NOMO-1 treated with DMSO at 0.1 percent for 48 hours (cell line): ENCODE results near the gene SMARCD3.

ENCODE experiments used
- DNase-seq: peaks from one replicate; lab custom pipeline; 2025; ENCODE audit not compliant: unreplicated experiment; lab: John Stamatoyannopoulos, UW

SMARCD3 gene

DNA sequence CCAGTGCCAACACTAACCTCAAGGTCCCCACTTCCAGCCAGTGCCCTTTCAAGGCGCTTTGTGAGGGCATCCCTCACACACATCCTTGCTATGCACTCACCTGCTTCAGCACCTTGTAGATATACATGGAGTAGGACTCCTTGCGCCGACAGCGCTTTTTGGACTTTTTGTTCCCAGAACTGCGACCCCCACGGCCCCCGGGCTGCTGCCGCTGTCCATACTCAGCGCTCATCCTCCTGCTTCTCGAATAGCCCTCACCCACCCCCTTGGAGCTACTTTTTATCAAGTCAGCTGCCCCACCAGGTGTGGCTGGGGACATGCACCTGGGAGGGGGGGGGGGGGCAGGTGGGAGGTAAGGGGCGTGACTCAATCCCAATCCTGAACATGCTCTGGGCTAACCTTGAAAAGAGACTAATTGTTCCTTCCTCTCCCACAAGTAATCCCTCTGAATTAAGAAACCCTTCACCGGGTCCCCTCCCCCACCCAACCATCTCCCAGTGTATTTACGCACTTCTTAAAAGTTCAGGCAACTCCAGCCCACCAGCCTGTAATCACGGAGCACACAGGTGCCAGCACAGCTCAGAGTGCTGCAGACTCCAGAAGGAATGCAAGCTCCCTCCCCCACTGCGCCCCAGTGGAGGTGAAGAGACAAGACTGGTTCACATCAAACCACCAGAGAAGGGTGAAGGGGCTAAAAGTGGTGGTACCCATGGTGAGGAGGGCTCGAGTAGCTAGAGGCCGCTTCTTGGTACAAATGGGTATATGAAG lies 38.2 kb downstream of the SMARCD3 start, which contains the start of gene H2BK1:
Gene H2BK1 (minus strand): TSS at position 402 of the 768 bp plus-strand sequence. CDS start 170 bp downstream, at position 232.
- DNase-seq: no peak

DNA sequence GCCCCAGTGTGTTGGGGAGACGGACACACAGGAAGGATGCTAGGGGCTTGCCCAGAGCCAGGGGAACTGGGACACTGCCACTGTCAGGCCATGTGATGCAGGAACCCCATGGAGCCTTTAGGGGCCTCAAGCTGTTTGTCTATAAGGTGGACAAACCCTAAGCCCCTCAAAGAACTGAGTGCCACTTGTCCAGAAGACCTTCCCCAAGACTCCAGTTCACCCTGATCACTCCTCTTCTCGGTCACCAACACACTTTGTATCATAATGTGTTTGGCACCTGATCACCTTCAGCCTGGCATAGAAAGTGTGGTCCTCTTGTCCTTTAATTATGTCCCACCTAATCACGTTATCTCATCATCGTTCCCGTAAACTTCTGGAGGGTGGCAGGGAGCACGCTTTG lies 38.9 kb downstream of the SMARCD3 start:
- DNase-seq: no peak

DNA sequence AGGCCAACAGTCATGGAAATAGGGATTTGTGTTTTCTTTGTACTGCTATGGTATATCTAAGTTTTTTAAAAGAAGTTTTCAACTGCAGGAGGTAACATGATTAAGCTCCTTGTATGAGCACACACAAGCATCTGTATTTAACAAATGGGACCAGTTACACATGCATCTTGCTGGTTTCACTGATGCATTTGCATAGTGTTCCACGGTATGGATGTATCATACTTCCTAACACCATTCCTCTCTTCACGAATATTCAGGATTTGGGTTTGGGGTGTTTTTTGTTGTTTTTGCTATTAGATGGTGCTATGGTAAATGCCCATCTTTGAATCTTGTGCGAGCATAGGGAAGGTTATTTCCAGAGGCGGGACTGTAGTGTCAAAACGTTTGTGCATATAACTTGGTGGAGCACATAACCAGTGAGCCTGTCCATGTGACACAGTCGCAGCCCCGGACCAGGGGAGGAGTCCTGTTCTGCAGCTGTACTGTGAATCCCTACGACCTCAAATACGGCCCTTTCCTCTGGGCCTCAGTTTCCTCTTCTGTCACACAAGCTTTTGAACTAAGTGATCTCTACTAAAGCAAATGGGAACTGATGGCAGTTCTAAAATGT lies 40.1 kb downstream of the SMARCD3 start:
- no peak for DNase-seq

DNA sequence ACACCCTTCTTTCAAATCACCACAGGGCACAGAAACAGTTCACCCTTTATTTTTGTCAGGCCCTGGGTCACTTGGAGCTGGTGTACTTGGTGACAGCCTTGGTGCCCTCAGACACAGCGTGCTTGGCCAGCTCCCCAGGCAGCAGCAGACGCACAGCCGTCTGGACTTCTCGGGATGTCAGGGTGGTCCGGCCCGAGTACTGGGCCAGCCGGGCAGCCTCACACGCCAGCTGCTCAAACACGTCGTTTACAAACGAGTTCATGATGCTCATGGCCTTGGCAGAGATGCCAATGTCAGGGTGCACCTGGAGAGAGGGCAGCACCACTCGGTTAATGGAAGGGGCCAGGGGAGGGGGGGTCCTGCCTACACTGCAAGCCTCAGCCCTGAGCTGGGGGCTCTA lies 40.7 kb downstream of the SMARCD3 start:
- DNase-seq: no peak

DNA sequence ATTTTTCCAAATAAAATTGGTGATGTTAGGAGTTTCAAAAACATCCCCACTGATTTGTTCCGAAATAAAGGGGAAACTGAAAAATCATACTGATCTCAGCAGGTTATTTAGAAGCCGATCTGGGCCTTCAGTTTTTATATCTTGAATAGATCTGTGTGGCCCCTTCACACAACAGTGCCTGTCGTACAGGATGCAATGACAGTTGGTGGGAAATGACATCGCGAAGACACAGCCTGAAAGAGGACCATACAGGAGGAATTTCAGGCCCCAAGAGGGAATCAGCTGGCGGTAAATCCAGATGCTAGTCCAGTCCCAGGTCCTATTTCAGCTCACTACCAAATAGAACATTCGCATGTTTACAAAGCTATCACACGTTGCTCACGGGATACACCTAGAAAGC lies 41.2 kb downstream of the SMARCD3 start:
- no peak for DNase-seq

DNA sequence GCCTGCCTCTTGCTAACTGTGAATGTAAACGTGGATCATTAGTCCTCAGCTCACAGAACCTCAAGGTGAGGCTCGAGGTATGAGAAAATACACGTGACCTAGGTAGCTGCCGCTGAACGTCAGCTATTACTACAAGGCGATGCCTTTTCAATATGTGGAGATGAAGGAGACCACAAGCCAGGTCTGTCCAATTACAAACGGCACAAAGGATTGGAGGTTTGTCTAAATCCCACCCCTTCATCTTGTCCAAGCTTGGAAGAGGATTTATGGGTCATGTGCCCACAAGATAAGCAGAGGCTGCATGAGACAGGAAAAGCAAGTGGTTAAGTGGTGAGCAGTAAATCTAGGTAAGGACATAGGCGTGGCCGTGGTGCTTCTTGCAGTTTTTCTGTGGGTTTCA lies 41.6 kb downstream of the SMARCD3 start:
- DNase-seq: peak; percentile 47

DNA sequence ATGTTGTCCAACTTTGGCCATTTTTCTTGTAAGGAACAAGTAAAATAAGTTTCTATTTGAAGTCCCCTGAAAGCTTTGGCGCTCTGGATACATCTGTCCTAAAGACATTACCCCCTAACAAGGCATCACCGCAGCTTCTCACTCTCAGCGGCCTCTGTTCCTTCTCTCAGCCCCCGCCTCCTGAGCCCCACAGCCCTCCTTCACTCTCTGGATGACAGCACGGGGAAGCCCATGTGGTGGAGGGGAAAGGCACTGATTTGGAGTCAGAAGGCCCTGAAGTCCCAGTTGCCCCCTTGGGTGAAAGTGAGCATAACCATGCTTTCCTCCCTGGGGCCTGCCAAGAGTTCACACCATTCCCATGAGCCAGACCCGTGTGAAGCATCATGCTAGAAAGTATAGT lies 42.8 kb downstream of the SMARCD3 start:
- no peak for DNase-seq

DNA sequence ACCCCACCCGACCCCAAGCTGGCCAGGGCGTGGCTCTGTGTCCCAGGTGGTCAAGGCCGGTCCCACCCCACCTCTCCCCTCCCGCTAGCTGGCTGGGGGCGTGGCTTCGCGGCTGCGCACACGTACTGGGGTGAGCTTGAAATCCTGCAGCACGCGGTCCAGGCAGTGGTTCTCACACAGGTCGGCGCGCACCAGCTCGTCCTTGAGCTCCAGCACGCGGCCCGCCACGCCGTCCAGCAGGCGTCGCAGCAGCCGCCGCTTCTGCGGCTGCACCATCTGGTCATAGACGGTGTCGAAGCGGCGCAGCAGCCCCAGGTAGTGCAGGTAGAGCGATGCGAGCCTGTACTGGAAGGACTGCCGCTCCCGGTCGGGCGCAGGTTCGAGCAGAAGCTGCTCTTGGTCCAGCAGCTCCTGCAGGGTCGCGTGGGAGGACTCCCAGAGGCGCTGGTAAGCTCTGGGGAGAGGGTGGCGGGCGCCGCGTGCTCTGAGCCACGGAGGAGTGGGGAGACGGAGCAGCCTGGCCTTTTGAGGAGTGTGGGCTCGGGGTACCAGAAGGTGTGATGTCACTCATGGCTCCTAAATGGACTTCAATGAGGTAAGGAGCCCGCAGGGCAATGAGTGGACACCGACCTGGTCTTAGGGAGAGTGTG lies 44.0 kb downstream of the SMARCD3 start:
- no peak for DNase-seq

DNA sequence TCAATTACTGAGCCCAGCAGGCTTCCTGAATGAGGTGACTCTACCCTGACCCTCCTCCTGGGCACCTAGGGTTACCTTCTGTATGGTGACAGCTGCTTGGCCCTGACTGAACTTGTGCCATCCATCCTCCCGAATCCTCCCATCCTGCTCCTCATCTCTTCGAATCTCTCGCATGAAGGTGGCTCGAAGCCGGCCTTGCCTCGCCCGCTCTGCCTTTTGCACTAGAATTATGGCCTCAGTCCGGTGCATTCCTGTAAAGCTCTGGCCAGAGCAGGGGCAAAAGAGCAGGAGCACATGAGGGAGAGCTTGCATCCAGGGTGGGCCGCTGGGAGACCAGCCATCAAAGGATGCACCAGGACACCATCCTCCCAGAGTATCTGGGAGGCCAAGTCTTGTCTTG lies 45.7 kb downstream of the SMARCD3 start:
- DNase-seq: no peak

DNA sequence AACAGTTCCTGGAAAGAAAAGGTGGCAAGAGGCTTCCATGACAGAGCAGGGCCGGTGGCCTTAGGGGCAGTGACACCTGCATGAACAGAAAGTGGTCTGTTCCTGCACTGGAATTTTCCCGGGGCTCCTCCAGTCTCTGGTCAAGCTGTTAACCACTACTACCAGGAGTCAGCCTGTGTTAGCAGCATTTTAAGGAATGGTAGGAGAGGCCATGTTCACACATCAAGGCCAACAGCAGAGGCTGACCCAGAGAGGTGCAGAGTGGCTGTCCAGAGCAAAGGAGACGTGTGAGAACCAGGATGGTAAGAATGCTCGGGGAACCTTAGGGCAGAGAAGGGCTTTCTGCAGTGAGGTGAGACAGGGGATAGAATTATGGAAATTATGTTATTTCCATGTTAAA lies 46.7 kb downstream of the SMARCD3 start:
- DNase-seq: no peak

DNA sequence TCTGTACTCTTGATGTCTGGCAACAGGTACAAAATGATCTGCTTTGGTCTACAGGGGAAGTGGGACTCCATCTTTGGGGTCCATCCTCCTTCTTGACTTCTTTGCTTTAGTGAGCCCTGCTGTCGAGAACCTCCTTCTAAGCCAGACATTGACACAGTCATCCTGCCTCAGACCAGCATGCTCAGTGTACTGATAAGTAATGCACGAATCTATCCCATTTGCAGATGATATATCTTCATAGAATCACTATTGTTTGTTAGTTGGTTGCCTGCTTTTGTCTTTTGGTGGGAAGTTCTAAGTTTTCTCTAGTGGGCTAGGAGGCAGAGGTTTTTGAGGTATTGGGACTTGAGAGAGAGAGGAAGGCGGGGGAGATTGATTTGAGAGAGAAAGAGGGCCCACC lies 47.1 kb downstream of the SMARCD3 start:
- DNase-seq: no peak

DNA sequence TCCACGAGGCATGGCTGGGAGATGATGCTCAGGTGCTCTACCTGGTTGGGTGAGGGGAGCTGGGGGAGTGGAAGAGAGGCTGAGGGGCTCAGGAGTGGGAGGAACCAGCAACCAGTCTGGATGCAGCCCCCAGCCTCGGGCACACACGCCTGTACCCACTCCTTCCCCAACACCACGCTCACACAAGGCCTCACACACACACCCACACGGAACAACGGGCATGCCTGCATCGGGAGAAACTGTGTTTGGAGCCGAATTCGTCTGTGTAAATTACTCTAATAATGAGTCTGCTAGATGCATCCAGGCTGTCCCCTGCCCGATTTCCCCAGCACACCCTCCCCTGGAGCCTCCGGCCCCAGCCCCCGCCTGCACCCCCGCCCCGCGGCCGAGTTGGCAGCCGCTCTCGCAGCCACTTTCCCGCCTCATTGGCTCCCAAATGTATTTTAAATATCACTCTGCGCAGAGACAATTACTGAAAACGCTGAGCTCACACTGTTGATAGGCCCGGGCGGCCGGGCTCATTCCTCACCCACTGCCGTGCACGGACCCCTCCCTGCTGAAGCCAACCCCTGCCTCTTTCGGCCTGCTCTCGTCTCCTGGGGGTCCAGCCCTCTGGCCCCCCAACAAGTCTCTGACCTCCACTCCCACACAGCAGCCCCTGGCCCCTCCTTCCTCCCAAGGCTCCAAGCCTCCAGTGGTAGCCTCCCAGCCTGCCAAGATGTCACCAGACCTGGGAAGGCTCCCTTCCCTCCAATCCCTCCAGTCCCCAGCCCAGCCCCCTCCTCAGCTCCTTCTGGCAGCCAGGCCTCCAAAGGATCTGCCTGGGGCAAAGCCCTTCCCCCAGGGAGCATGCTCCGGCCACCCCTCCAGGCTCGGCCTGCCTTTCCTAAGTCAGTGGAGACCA lies 49.3 kb downstream of the SMARCD3 start:
- DNase-seq: no peak

DNA sequence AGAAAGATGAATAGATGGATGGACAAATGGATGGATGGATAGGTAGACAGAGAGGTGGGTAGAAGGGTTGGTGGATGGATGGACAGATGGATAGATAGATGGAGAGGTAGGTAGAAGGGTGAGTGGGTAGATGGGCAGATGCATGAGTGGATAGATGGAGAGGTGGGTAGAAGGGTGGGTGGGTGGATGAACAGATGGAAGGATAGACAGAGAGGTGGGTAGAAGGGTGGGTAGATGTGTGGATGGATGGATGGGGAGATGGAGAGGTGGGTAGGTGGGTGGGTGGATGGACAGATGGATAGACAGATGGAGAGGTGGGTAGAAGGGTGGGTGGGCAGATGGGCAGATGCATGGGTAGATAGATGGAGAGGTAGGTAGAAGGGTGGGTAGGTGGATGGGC lies 50.6 kb downstream of the SMARCD3 start:
- no peak for DNase-seq

DNA sequence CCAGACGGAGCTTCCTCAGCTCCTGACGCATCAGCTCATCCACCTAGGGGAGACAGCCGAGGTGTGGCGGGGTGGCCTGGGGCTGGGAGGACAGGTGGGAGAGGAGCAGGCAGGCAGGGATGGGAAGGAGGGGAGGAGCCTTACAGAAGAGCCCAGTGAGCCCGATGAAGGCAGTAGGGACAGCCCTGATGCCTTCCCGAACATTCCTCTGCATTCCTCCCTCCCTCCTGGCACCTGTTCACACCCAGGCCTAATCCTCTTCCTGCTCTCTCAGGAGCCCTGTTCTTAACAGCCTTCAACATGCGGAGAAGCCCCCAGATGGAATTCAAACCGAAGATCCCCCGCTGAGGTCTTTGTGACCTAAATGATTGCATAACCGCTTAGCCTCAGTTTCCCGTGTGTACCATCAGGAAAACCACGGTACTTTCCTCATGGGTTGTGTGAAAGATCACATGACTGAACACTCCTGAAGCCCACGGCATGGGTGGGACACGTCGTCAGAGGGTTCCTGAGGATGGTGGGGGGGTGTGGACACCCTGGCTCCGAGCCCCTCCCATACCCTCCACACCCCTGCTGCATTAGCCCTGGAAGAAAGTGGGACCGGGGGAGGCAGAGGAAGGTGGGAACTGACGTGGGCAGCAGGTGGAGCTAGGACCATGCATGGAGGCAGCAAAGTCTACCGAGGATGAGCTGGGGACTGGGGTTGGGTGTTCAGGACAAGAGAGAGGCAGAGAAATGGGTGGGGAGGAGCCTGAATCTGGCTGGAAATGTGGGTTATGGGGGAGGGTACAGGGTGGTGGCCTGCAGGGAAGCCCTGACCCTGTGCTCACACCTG lies 52.7 kb downstream of the SMARCD3 start:
- DNase-seq: no peak

DNA sequence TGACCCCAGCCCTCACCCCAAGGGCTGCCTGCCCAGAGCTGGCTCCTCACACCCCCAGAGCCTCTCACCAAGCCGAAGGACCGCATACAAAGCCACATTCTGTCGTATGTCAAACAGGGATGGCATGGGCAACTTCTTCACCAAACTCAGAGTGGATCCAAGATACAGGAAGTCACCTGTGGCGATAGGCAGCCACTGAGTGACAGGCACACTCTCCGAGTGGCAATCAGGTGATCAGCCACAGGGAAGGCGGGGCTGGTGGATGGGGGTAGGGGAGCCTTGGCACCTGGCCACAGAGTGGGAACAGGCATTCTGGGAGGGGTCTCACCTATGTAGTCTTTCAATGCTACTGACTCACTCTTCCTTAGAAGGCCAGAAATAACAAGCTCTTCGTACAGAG lies 54.3 kb downstream of the SMARCD3 start:
- DNase-seq: no peak

DNA sequence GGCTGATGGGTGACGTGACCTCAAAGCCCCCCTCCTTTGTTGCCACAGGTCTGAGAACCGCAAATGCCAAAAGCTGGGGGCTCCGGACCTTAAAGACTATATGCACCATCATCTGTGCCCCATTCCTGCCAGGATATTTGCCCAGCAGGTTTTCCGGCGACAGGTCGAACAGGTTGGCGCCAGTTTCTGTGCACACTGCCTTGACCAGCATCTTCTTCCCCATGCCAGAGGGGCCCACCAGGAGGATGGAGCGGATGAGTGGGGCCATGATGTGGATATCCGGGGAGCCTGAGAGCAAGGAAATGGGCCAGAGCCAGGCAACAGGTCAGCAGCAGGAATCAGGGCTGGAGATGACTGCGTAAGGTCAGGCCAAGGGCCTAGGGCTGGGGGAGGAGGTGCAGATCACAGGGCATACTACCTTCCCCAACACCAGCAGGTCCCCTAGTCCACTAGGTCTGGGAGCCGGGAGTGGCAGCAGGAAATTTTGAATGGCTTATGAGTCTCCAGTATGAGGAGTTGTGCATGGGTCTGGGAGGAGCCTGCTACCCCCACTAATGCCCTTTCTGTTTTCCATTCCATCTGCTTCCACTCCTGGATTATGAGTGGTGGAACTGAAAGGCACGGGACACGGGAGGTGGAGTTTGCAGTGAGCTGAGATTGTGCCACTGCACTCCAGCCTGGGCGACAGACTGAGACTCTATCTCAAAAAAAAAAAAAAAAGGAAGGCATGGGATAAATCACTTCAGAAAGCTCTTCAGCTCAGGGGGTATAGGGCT lies 55.1 kb downstream of the SMARCD3 start:
- DNase-seq: no peak

DNA sequence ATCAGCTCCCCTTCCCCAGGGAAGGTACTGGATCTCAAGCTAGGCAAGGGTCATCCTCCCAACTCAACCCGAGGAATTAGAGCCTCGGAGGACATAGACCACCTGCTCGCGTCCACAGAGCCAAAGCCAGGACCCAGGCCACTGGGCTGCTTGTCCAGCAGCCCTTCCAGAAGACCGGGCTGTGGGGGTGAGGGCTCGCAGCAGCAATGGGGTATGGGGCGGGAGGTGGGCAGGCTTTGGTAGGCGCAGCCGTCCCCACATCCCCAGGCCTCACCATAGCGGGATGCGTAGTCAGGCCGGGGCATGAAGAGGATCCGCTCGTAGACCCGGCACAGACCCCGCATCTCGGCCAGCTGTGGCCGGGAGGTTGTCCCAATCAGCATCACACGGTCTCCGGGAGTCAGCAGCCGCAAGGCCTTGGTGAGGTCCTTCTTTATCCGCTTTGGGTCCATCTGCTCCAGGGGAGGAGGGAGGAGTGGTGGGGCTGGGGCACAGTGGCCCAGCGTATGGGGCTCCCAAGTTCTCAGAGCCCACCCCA lies 56.4 kb downstream of the SMARCD3 start:
- no peak for DNase-seq

DNA sequence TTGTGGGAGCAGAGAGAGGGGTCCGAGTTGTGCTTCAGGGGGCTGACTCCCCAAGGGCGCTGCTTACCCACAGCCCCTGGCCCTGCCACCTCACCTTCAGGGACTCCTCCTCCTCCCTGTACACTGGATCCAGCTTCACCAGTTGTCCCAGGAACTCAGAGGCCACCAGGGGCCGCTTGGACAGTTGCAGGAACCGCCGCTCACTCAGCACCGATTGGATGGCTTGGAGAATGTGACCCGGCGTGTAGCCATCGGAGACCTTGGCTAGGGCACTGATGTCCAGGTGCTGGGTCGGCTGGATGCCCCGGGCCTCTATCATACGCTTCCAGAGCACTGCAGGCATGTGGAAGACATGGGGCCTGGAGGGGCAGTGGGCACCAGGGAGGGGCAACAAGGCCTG lies 57.0 kb downstream of the SMARCD3 start:
- no peak for DNase-seq

DNA sequence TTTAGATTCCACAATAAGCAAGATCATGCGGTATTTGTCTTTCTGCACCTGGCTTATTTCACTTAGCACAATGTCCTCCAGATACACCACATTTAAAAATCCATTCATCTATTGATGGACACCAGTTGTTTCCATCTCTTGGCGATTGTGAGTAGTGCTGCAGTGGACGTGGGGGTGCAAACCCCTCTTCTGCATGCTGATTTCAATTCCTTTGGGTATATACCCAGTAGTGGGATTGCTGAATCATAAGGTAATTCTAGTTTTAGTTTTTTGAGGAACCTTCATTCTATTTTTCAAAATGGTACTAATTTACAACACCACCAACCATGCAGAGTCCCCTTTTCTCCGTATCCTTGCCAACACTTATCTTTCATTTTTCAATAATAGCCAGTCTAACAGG lies 59.5 kb downstream of the SMARCD3 start:
- DNase-seq: no peak
